ENCODE measurements around the gene TMCC1.

- TF ChIP-seq CTCF (IDR thresholded peaks at IDR 0.05): no peak
- TF ChIP-seq NR3C1 (IDR thresholded peaks at IDR 0.05): no peak
- TF ChIP-seq ESRRA (IDR thresholded peaks at IDR 0.05; ENCODE audit: borderline replicate concordance, low read length): no peak
- no peak for TF ChIP-seq POLR2A (IDR thresholded peaks at IDR 0.05; ENCODE audit: low read length)
- TF ChIP-seq EP300 (IDR thresholded peaks at IDR 0.05): no peak
- no peak for TF ChIP-seq KDM1A (IDR thresholded peaks at IDR 0.05; ENCODE audit: low read depth)
- TF ChIP-seq MAX (IDR thresholded peaks at IDR 0.05): no peak
- no peak for TF ChIP-seq CHD4 (IDR thresholded peaks at IDR 0.05; ENCODE audit: borderline replicate concordance)
- TF ChIP-seq, protein P1, sequence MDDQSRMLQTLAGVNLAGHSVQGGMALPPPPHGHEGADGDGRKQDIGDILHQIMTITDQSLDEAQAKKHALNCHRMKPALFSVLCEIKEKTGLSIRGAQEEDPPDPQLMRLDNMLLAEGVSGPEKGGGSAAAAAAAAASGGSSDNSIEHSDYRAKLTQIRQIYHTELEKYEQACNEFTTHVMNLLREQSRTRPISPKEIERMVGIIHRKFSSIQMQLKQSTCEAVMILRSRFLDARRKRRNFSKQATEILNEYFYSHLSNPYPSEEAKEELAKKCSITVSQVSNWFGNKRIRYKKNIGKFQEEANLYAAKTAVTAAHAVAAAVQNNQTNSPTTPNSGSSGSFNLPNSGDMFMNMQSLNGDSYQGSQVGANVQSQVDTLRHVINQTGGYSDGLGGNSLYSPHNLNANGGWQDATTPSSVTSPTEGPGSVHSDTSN (IDR thresholded peaks at IDR 0.05): no peak
- no peak for TF ChIP-seq CHD2 (IDR thresholded peaks at IDR 0.05; ENCODE audit: low read length, partially characterized antibody)
- TF ChIP-seq, protein P2, sequence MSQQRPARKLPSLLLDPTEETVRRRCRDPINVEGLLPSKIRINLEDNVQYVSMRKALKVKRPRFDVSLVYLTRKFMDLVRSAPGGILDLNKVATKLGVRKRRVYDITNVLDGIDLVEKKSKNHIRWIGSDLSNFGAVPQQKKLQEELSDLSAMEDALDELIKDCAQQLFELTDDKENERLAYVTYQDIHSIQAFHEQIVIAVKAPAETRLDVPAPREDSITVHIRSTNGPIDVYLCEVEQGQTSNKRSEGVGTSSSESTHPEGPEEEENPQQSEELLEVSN (IDR thresholded peaks at IDR 0.05; ENCODE audit: borderline replicate concordance, low read depth): no peak
- TF ChIP-seq HDAC2 (IDR thresholded peaks at IDR 0.05): no peak
- no peak for TF ChIP-seq JUN (IDR thresholded peaks at IDR 0.05)
Measured at GRCh38 chr3:129662191-129662608, 231.3 kb downstream of the TMCC1 start.

All from A549 (cell line).